ENCODE data around the gene CLRN2.
"Not testable (repeated sequence)": the region's sequence is repeated elsewhere in the genome, so short reads cannot be mapped to it uniquely, and the experiment has no call there.

The CLRN2 gene

GRCh38 chr4:17544831-17545234 is 29.9 kb downstream of the CLRN2 start:
- no peak for DNase-seq (ENCODE audit: low read depth, low spot score)

GRCh38 chr4:17545374-17546140 is 30.6 kb downstream of the CLRN2 start:
- DNase-seq (ENCODE audit: low read depth, low spot score): no peak

GRCh38 chr4:17546222-17546621 is 31.3 kb downstream of the CLRN2 start:
- DNase-seq (ENCODE audit: low read depth, low spot score): no peak

GRCh38 chr4:17546678-17547077 is 31.7 kb downstream of the CLRN2 start:
- no peak for DNase-seq (ENCODE audit: low read depth, low spot score)

GRCh38 chr4:17550549-17550948 is 35.6 kb downstream of the CLRN2 start:
- DNase-seq (ENCODE audit: low read depth, low spot score): no peak

- DNase-seq (ENCODE audit: low read depth, low spot score): no peak
These were observed 37.5 kb downstream of the CLRN2 start for GRCh38 chr4:17552427-17552826.

- DNase-seq (ENCODE audit: low read depth, low spot score): no peak
These were observed 39.6 kb downstream of the CLRN2 start for GRCh38 chr4:17554568-17554967.

GRCh38 chr4:17556498-17556897 is 41.5 kb downstream of the CLRN2 start:
- no peak for DNase-seq (ENCODE audit: low read depth, low spot score)

GRCh38 chr4:17557880-17558279 is 42.9 kb downstream of the CLRN2 start:
- no peak for DNase-seq (ENCODE audit: low read depth, low spot score)

- DNase-seq (ENCODE audit: low read depth, low spot score): no peak
These were observed 44.2 kb downstream of the CLRN2 start for GRCh38 chr4:17558941-17559708.

- no peak for DNase-seq (ENCODE audit: low read depth, low spot score)
These were observed 44.7 kb downstream of the CLRN2 start for GRCh38 chr4:17559709-17560048.

GRCh38 chr4:17560065-17560673 is 45.2 kb downstream of the CLRN2 start:
- DNase-seq (ENCODE audit: low read depth, low spot score): no peak

GRCh38 chr4:17561195-17561909 is 46.4 kb downstream of the CLRN2 start:
- no peak for DNase-seq (ENCODE audit: low read depth, low spot score)

GRCh38 chr4:17562157-17562556 is 47.2 kb downstream of the CLRN2 start:
- no peak for DNase-seq (ENCODE audit: low read depth, low spot score)

GRCh38 chr4:17565846-17566245 is 50.9 kb downstream of the CLRN2 start:
- DNase-seq (ENCODE audit: low read depth, low spot score): no peak

GRCh38 chr4:17567271-17567670 is 52.3 kb downstream of the CLRN2 start:
- no peak for DNase-seq (ENCODE audit: low read depth, low spot score)

GRCh38 chr4:17574206-17574605 is 59.2 kb downstream of the CLRN2 start:
- DNase-seq (ENCODE audit: low read depth, low spot score): no peak

GRCh38 chr4:17575177-17575576 is 60.2 kb downstream of the CLRN2 start:
- not testable (repeated sequence) for DNase-seq (ENCODE audit: low read depth, low spot score)

All from activated CD4-positive, CD25-positive, alpha-beta regulatory T cell treated with anti-CD3 and anti-CD28 coated beads, Interleukin-2, amount 50 U/mL, for 16 hours (primary cell).